GM23338 (cell line): ENCODE data around the gene CSTF1. TPM values are rescaled to one million over a fixed set of nuclear protein-coding genes. Genes with fewer than 3 reads are reported as not detected.
A peak's percentile ranks its signal among the peaks of the same experiment; 100 is the strongest.

Experiments used
- ATAC-seq: fragments of 200-7000 bp; cut with Tn5 transposase; 3 replicates; pipeline ENCODE4 v1.9.1; 2020
- DNase-seq: peaks from one replicate; pipeline ENCODE4 v3.0.0-alpha.2; 2015; ENCODE audit warnings: low spot score
- H2AFZ ChIP-seq: fragments of 200-600 bp; sonication (generic); 2 replicates; pipeline ENCODE4 v1.8.0; 2016; ENCODE audit warnings: antibody characterized with exemption, mild to moderate bottlenecking, moderate library complexity
- H3F3A ChIP-seq: fragments of 200-600 bp; sonication (generic); replicated peaks from 2 replicates; pipeline ENCODE4 v1.8.0; 2017; ENCODE audit warnings: antibody characterized with exemption, mixed run types, low read depth
- H3K27ac ChIP-seq: fragments of 200-600 bp; sonication (generic); 2 replicates; pipeline ENCODE4 v1.6.1; 2016; ENCODE audit warnings: low read depth
- H3K27me3 ChIP-seq: fragments of 200-600 bp; sonication (generic); 2 replicates; pipeline ENCODE4 v1.8.0; 2016; ENCODE audit warnings: mild to moderate bottlenecking, mixed run types, moderate library complexity; ENCODE audit not compliant: insufficient read depth
- H3K36me3 ChIP-seq: fragments of 200-600 bp; sonication (generic); 2 replicates; pipeline ENCODE4 v1.8.0; 2016; ENCODE audit warnings: mild to moderate bottlenecking; ENCODE audit not compliant: insufficient read depth
- H3K4me1 ChIP-seq: fragments of 200-600 bp; sonication (generic); 2 replicates; pipeline ENCODE4 v1.8.0; 2016; ENCODE audit warnings: mild to moderate bottlenecking, moderate library complexity; ENCODE audit not compliant: insufficient read depth
- H3K4me2 ChIP-seq: fragments of 200-600 bp; sonication (generic); 2 replicates; pipeline ENCODE4 v1.7.1; 2017; ENCODE audit warnings: mixed run types
- H3K4me3 ChIP-seq: fragments of 200-600 bp; sonication (generic); 2 replicates; pipeline ENCODE4 v1.6.1; 2016; ENCODE audit warnings: mixed run types
- H3K79me2 ChIP-seq: fragments of 200-600 bp; sonication (generic); replicated peaks from 2 replicates; pipeline ENCODE4 v1.8.0; 2017; ENCODE audit warnings: mild to moderate bottlenecking; ENCODE audit not compliant: insufficient read depth
- H3K9me2 ChIP-seq: fragments of 200-600 bp; sonication (generic); 2 replicates; pipeline ENCODE4 v1.8.0; 2017; ENCODE audit not compliant: insufficient read depth
- H4K20me1 ChIP-seq: fragments of 200-600 bp; sonication (generic); replicated peaks from 2 replicates; pipeline ENCODE4 v1.8.0; 2017; ENCODE audit warnings: mild to moderate bottlenecking; ENCODE audit not compliant: insufficient read depth
- H3K27ac Mint-ChIP-seq: 2 replicates; pipeline ENCODE4 v1.8.0; 2020; ENCODE audit warnings: inconsistent platforms, mild to moderate bottlenecking, moderate library complexity, mixed read lengths
- H3K27me3 Mint-ChIP-seq: 3 replicates; pipeline ENCODE4 v1.8.0; 2022; ENCODE audit warnings: low read depth, mild to moderate bottlenecking, moderate library complexity, mixed read lengths, inconsistent platforms; ENCODE audit not compliant: insufficient read depth, poor library complexity
- H3K36me3 Mint-ChIP-seq: 3 replicates; pipeline ENCODE4 v1.8.0; 2021; ENCODE audit warnings: low read depth, mild to moderate bottlenecking, inconsistent platforms, moderate library complexity, mixed read lengths
- H3K4me1 Mint-ChIP-seq: 3 replicates; pipeline ENCODE4 v1.8.0; 2020; ENCODE audit warnings: mild to moderate bottlenecking, inconsistent platforms, mixed read lengths
- H3K4me3 Mint-ChIP-seq: 3 replicates; pipeline ENCODE4 v1.8.0; 2021; ENCODE audit warnings: moderate library complexity, mild to moderate bottlenecking, inconsistent platforms, mixed read lengths
- H3K9me3 Mint-ChIP-seq: 3 replicates; pipeline ENCODE4 v1.8.0; 2020; ENCODE audit warnings: moderate library complexity, mild to moderate bottlenecking, inconsistent platforms, mixed read lengths
- CTCF ChIP-seq, 2 experiments: fragments of 200-600 bp in 1 of 2; sonication (generic) in 1 of 2; conservative IDR thresholded peaks; 2 replicates each; pipeline versions ENCODE4 v1.5.1 to v1.6.1; 2016 to 2017; ENCODE audit warnings: antibody characterized with exemption in 2 of 2, low read depth in 2 of 2, mild to moderate bottlenecking in 2 of 2, moderate library complexity in 1 of 2
- ETS1 ChIP-seq: IDR thresholded peaks from 2 replicates; pipeline ENCODE4 v1.6.1; 2016; ENCODE audit warnings: antibody characterized with exemption
- POLR2AphosphoS5 ChIP-seq: IDR thresholded peaks from 2 replicates; pipeline ENCODE4 v1.6.1; 2016; ENCODE audit warnings: antibody characterized with exemption, low read depth
- ZNF331 ChIP-seq: fragments of 250-450 bp; sonication (Bioruptor Pico); IDR thresholded peaks from 2 replicates; pipeline ENCODE4 v1.5.0; 2020; ENCODE audit warnings: low read depth, mild to moderate bottlenecking, moderate library complexity
- ZNF462 ChIP-seq: fragments of 250-450 bp; sonication (Bioruptor Pico); IDR thresholded peaks from 2 replicates; pipeline ENCODE4 v1.5.0; 2020; ENCODE audit warnings: mild to moderate bottlenecking, moderate library complexity
- polyA plus RNA-seq: library from polyadenylated mRNA; unstranded; fragments of >200 nt; fragmentation: Nextera tagmentation; extraction: Ambion mirVana; gene quantifications from 2 replicates; pipeline ENCODE4 v1.2.1, GENCODE V29; 2016
- total RNA-seq: library from RNA; depleted of rRNA; stranded (reverse); fragments of >200 nt; shearing (Covaris generic); gene quantifications from 2 replicates; pipeline ENCODE4 v1.2.3, GENCODE V29; 2014

CSTF1 gene
- total and polyA plus RNA-seq, 2 experiments from 2014 or later: 21.5 to 62.3 TPM

- H3K4me3 ChIP-seq: no peak overlapping the region
- no peaks in the 10 kb centered on the region for H3K36me3 ChIP-seq
- TF ChIP-seq CTCF (conservative IDR thresholded peaks at IDR 0.05; ENCODE audit: low read depth in 2 of 2) (no peak), ETS1 (no peak)
- no peaks in the 10 kb centered on the region for H3K79me2 ChIP-seq
- H3K9me3 Mint-ChIP-seq: no peaks in the 10 kb centered on the region
- H3K27ac ChIP-seq: no peak overlapping the region
- H3F3A ChIP-seq: no peaks in the 10 kb centered on the region
- no peak overlapping the region for H3K4me3 Mint-ChIP-seq
- no peak overlapping the region for H3K27ac Mint-ChIP-seq
- H3K4me1 ChIP-seq: no peaks in the 10 kb centered on the region
- no peak overlapping the region for H2AFZ ChIP-seq
- H3K4me2 ChIP-seq: peak overlapping the region; percentile 44; the same call in 1 of the 2 replicates
- no peaks in the 10 kb centered on the region for H3K9me2 ChIP-seq
- H3K27me3 ChIP-seq: peaks cover 16% of the 10 kb centered on the region; the same call in 1 of the 2 replicates
- peaks cover 35% of the 10 kb centered on the region for H3K27me3 Mint-ChIP-seq
- no peaks in the 10 kb centered on the region for H4K20me1 ChIP-seq
- H3K36me3 Mint-ChIP-seq: no peaks in the 10 kb centered on the region
- ATAC-seq (no peak), DNase-seq (no peak)
- H3K4me1 Mint-ChIP-seq: peaks cover 15% of the 10 kb centered on the region
These were observed 29.8 kb downstream of the CSTF1 start for GRCh38 chr20:56422076-56422823.

GRCh38 chr20:56422824-56423189 is 30.4 kb downstream of the CSTF1 start:
- H3K36me3 ChIP-seq: no peaks in the 10 kb centered on the region
- H3K4me3 Mint-ChIP-seq: no peak overlapping the region
- H3K36me3 Mint-ChIP-seq: no peaks in the 10 kb centered on the region
- 0 out of 2 replicates have a peak overlapping the region, but pooled peaks have one; percentile 44 for H3K4me2 ChIP-seq
- no peak overlapping the region for H2AFZ ChIP-seq
- H3K27ac Mint-ChIP-seq: no peak overlapping the region
- no peak overlapping the region for H3K27ac ChIP-seq
- H3K4me3 ChIP-seq: no peak overlapping the region
- H3K4me1 Mint-ChIP-seq: peaks cover 15% of the 10 kb centered on the region
- H3F3A ChIP-seq: no peaks in the 10 kb centered on the region
- H3K27me3 Mint-ChIP-seq: peaks cover 35% of the 10 kb centered on the region
- no peaks in the 10 kb centered on the region for H4K20me1 ChIP-seq
- H3K9me3 Mint-ChIP-seq: no peaks in the 10 kb centered on the region
- H3K79me2 ChIP-seq: no peaks in the 10 kb centered on the region
- peak; percentile 57 for DNase-seq
- H3K4me1 ChIP-seq: no peaks in the 10 kb centered on the region
- peaks cover 16% of the 10 kb centered on the region; the same call in 1 of the 2 replicates for H3K27me3 ChIP-seq
- H3K9me2 ChIP-seq: no peaks in the 10 kb centered on the region
- TF ChIP-seq ZNF462 (CRISPR knock-in tag) (no peak), ETS1 (no peak), POLR2AphosphoS5 (no peak), ZNF331 (no peak)
- peak; percentile 77 for ATAC-seq
